HS-5 (cell line): Measurements from ENCODE around the gene TMEM30A.

Experiments
- DNase-seq: peaks from one replicate; pipeline ENCODE4 v3.0.0-alpha.2; 2012; ENCODE audit warnings: low read depth

Gene TMEM30A

DNA sequence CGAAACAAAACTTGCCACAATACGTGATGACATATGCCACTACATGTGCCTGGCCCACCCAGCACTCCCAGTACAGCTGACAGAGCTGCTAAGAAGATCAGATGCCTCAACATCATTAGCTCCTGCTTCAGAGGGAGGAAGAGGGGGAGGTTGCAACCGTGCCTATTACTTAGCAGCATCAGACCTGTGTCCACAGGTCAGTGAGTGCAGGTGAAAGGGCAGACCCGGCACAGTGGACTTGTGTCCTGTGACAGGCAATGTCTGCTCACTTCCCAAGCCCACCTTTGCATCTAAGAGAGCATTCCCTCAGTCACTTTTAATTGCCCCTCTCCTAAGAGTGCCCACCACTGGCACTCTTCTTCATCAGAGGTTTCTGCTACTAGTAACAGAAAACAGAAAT is 69.3 kb downstream of the TMEM30A start:
- no peak for DNase-seq

DNA sequence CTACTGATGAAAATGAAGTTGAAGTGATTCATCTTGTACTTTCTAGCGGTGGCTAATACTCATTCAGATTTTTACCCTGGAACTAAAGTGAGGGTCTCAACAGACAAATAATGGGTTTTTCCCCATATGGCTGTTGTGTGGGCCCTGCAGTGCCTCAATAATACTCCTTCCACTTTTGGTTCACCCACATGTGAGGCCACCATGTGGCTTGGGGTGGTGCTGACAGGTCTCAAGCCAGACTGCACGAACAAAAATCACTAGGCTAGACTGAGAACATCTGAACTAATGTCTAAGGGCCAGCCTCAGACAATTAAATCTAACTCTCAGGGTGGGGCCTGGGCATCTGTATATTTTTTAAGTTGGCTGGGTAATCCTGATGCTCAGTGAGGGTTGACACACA is 70.9 kb downstream of the TMEM30A start:
- no peak for DNase-seq

DNA sequence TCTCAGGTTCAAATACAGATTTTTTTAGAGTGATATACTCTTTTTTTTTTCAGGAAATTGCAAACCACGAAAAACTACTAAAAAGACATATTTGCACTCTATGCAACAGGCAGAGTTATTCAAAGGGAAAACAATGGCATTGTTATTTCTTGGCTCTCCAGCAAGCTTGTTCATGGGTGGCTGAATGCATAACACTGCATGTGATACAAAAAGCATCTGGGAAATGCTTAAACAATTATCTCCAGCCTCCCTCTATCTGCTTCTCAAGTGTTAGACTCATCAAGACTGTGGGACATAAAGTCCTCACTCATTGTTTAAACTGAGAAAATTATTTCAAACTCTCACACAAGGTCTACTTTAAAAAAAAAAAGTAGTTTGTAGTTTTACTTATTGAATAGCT is 71.5 kb downstream of the TMEM30A start:
- no peak for DNase-seq

DNA sequence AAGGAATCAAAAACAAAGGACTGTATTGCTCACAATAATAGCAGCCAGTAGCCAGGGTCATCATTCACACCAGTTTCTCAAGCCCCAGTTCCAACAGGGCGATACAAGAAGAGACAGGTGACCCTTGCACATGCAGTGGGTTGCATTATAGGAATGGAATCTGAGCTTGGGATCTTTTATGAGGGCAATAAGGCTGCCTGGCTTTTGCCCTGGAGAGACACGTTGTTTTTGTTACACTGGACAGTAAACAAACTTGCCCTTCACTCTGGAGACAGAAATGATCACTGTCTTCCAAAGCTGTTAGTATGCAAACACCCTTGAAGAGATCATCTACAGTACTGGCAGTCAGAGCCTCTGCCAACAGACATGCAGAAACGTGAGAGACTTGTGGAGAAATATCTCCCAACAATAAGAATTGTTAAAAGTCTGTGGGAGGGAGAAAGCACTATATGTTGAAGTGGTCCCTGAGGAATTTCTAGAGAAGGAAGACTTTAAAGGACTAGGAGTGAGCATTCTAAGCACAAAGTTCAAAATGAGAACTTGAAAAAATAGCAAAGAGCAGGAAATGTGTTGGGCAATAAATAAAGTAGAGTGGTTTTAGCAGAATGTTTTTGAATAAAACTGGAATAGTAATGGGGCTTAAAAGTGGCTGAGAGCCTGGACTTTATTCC is 72.5 kb downstream of the TMEM30A start:
- no peak for DNase-seq

DNA sequence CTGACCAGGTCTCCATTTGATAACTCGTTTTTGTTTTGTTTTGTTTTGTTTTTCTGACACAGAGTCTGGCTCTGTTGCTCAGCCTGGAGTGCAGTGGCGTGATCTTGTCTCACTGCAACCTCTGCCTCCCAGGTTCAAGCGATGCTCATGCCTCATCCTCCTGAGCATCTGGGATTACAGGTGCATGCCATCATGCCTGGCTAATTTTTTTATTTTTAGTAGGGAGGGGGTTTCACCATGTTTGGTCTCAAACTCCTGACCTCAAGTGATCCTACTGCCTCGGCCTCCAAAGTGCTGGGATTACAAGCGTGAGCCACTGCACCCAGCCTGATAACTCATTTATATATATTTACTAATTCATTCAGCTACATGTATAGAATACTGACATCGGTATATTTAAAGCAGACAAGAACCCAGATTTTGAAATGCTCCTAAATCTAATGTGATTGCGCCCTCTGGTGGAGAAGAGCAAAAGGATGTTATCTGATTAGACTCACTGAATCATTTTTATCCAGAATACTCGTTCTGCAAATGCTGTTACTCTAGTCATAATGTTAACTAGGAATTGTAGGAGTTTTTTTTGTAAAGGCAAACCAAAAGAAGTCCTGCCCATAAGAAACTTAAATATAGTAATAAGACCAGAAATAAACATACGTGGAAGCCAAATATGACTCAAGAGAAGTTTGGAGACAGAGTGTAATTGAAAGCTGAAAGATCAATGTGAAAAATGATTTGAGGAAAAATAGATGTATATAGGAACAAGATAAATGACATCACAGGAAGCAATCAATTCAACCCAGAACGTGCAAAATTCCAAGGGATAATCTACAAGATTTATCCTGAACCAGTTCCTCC is 73.5 kb downstream of the TMEM30A start:
- no peak for DNase-seq

DNA sequence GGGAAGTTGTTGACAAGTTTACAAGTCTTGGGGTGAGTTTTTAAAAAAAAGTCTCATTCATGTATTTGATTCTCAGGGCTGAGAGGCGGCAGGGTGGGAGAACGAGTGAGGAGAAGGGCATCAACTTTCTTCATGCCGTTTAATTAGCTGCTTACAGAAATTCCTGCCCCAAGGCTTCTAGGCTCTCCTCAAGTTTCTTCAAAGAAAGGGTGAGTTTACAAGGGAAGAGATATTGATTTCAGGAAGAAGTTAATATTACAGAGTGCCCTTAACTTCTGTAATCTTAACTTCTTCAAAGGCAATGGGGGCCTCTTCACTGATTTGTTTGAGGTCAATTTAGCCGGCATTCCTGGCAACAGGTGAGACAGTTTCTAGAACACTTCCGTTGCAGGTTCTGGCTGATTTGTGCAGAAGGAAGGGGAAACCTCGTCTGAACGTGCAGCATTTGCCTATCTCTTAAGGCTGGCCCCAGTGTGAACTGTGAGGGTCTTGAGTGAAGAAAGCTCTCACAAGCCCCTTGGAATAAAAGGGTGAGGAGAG is 75.3 kb downstream of the TMEM30A start:
- no peak for DNase-seq

DNA sequence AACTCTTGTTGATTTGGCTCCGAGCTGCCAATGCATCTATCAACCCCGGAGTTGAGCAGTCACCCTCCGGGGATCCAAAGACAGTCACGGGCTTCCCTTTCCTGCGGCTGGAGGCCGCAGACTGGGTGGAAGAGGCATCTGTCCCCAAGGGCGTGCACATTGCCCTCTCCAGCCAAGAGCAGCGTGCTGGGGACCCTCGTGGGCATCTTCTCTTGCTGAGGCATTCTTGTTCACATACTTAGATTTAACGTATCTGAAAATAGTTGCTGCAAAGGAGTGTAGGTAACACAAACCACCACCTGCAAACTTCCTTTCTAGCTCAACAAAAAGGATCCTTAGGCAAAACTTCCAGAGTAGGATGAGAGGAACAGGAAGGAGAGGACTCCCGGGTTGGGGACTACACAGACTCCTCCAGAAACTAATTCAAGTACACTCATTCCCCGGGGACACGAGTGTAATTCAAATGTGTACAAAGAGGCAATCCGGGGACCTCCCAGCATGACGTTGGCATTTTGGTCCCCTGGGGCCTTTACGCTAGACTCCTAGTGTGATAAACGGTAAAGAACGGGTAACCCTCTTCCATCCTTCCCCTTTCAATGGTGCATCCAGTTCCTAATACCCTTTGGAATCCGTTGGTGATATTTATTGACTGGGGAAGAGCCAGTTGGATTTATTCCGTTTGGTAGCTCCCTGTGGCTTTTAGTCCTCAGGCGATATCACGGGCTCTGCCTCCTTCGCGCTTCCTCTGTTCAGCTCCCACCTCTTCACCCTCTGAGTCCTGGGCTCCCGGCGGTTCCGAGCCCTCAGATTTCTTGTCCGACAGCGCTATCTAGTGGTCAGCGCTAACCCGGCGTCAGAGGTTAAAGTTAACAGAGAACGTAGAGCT is 76.1 kb downstream of the TMEM30A start:
- DNase-seq: peak; percentile 61

DNA sequence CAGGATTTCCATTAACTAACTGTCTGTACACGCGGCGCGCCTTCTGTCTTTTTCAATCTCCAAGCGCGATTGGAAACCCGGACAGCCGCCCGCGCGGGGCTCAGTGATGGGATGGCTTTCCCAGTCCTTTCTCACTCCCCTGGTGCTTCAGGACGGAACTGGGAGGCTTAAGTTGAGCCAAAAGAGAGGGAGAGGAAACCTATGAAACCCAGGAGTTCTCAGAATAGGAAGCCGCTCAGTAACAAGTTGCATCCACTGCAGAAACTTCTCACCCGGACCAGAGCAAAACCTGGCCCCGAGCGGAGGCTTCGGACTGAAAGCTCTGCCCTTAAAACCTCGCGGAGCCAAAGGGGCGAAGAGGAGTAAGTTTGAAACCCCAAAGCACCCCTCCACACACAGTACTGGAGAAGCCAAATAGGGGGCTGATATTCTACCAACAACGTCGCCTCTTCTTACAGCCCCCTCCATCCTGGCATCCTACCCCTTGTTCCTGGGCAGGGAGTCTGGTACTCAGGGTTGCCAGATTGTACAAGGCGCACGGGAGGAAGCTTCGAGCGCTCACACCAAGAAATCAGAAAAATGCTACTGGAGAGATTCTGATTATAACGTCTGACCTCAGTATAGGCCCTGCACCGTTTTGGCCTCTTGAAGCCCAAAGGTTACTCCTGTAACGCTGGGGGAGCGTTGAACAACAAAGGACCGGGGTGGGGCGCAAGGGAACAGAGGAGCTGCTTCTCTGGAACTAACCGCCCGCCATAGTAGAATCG is 77.8 kb downstream of the TMEM30A start:
- no peak for DNase-seq

DNA sequence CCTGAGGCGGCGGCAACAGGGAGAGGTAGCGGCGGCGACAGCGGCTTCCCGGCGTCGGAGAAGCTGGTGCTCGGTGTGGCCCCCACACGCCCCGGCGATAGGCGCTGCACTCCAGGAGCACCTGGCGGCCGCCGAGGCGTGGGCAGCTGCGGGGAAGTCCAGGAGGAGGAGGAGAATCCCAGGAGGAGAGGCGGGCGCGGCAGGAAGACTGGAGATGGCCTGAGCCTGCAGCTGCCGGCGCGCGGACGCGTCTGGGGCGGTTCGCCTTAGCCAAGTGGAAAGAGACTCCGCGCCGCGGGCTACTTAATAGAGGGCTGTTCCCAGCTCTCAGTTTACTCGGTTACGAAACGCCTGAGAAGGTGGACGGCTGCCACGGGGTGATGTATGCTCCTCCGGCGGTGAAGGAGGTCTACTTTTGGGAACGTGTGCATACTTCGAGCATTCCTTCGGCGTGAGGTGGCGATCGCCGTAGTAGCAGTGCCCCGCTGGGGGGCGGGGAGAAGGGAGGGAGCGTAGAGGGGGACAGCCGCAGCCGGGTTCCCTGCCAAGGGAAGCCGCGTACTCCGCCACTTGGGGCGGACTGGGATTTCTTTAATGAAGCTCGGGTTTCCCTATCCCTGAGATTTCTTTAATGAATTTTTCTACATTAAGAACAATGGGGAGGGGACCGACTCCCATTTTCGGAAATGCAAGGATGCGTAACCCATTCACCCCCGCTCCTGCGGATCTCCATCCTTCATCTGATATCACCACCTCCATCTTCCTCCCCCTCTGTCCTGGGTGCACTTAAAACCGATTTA is 78.6 kb downstream of the TMEM30A start, which contains the start of gene COL12A1:
TSS of gene COL12A1 (minus strand) at position 278 of the 800 bp plus-strand sequence. CDS start 3,261 bp downstream, outside the sequence.
- peak; percentile 93 for DNase-seq

DNA sequence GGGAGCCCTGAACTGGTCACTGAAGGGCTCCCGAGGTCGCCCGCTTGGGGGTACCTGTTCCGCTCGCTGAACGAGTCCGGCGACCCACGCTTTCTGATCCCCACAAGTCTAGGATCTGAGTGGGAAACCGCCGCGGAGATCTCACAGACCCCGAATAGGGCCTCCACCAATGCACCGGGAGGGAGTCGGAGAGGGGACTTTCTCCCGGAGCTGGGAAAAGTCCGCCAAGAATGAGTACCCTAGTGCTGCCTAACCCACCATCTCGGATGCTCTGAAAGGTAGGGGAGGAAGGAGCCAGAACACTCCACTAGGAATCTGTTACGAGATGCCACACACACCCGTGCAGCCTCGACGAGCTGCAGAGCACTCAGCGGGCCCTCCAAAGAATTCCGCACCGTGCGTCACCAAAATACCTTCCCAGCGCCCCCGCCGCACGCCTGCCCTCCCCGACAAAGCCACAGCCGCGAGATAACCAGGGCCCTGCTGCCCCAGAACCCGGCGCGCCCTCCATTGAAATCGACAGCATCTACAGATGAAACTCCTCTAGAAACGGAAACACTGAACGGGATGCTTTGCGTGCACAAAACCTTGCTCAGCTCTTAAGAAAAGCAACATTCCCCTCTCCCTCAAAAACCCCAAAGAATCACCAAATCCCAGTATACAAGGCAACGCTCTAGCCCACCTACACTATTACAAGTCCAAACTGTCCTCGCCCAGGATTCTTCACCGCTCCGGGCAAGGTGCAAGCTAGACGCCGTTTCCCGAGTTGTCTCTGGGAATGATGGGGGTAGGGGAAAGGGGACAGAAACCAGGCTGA is 79.4 kb downstream of the TMEM30A start:
- DNase-seq: no peak

DNA sequence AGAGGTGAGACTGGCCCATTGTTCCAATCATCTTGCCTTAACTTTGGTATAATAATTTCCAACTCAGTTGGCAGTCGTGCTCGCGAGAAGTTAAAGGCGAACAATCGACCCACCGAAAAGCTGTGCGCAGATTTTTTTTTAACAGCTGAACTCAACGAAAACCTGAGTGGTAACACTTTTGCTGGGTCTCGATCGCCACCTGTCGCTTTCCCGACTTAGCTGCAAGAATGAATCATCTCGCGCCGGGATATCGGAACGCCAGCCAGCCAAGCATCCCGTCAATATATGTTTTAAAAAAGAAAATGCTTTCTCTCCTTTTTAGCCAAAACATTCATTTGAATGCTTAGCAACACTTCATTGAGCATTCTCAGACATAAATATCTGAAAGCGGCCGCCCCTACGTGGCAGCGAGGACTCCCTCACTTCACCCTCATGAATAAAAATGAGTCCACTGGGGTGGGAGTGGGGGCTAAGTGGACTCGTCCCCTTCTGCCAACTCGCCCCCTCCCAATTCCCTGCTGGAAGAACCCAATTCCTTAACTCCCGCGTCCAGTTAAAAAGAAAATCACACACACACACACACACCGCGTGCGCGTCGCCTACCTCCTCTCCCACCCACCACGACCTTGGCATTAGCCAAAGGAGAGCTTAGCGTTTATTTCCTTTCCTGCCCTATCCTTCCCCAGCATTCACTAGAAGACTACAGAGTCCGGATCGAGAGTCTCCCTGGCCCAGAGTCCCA is 80.2 kb downstream of the TMEM30A start:
- peak; percentile 79 for DNase-seq

DNA sequence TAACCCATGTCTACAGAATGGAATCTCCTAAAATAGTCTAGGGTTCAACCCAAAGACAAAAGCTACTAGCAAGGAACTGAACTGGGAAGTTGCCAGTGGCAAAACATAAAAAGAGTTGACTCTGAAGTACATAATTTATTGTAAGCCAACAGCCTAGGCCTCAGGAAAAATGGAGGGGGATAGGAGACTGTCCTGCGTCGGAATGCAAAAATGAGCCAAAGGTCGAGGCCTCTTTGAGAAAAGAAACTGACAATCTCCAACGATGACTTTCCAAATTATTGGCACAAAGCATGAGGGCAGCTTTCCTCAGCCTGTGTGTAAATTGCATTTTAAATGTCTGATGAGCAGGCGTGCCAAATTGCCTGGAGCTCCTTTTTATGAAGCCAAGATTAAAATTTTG is 80.9 kb downstream of the TMEM30A start:
- DNase-seq: no peak
